H9 (cell line): ENCODE data around the gene PABPN1. TPM values are rescaled to one million over a fixed set of nuclear protein-coding genes. Genes with fewer than 3 reads are reported as not detected.

Experiments used
- DNase-seq: peaks from one replicate; pipeline ENCODE4 v3.0.0-alpha.2; 2017
- H2AFZ ChIP-seq: one replicate; pipeline ENCODE4 v1.6.1; 2013; ENCODE audit warnings: mild to moderate bottlenecking, low read length, control low read depth, moderate library complexity
- H2AK5ac ChIP-seq: 2 replicates; pipeline ENCODE4 v1.6.1; 2013; ENCODE audit warnings: low read length, control low read depth, mixed read lengths; ENCODE audit not compliant: insufficient read length
- H2BK120ac ChIP-seq: one replicate; pipeline ENCODE4 v1.6.1; 2013; ENCODE audit warnings: low read depth, mild to moderate bottlenecking, low read length, control low read depth, inconsistent platforms; ENCODE audit not compliant: poor library complexity, severe bottlenecking
- H2BK12ac ChIP-seq: 2 replicates; pipeline ENCODE4 v1.6.1; 2013; ENCODE audit warnings: low read length, control low read depth, mixed read lengths, low read depth; ENCODE audit not compliant: insufficient read length
- H2BK15ac ChIP-seq: 2 replicates; pipeline ENCODE4 v1.6.1; 2013; ENCODE audit warnings: low read depth, low read length, control low read depth
- H2BK20ac ChIP-seq: one replicate; pipeline ENCODE4 v1.6.1; 2013; ENCODE audit warnings: low read depth, mild to moderate bottlenecking, low read length, control low read depth, inconsistent platforms; ENCODE audit not compliant: poor library complexity, severe bottlenecking
- H2BK5ac ChIP-seq: 2 replicates; pipeline ENCODE4 v1.6.1; 2013; ENCODE audit warnings: low read length, control low read depth, mixed read lengths; ENCODE audit not compliant: insufficient read length
- H3K14ac ChIP-seq: 2 replicates; pipeline ENCODE4 v1.6.1; 2013; ENCODE audit warnings: low read length, control low read depth; ENCODE audit not compliant: insufficient read depth
- H3K18ac ChIP-seq: 2 replicates; pipeline ENCODE4 v1.6.1; 2013; ENCODE audit warnings: low read depth, mild to moderate bottlenecking, mixed read lengths, low read length, control low read depth; ENCODE audit not compliant: insufficient read length
- H3K23ac ChIP-seq: 2 replicates; pipeline ENCODE4 v1.6.1; 2013; ENCODE audit warnings: low read length, control low read depth, mixed read lengths, low read depth; ENCODE audit not compliant: insufficient read length
- H3K23me2 ChIP-seq: 2 replicates; pipeline ENCODE4 v1.6.1; 2013; ENCODE audit warnings: low read depth, mild to moderate bottlenecking, mixed read lengths, low read length, control low read depth; ENCODE audit not compliant: insufficient read length, poor library complexity, severe bottlenecking
- H3K27ac ChIP-seq: 2 replicates; pipeline ENCODE4 v1.5.1; 2013; ENCODE audit warnings: low read length, control low read depth, mixed read lengths, low read depth; ENCODE audit not compliant: insufficient read length
- H3K27me3 ChIP-seq: 2 replicates; pipeline ENCODE4 v1.6.1; 2013; ENCODE audit warnings: low read length, control low read depth, inconsistent platforms; ENCODE audit not compliant: insufficient read depth
- H3K4ac ChIP-seq: 2 replicates; pipeline ENCODE4 v1.6.1; 2013; ENCODE audit warnings: low read depth, mild to moderate bottlenecking, control low read depth, inconsistent platforms, low read length, moderate library complexity
- H3K4me1 ChIP-seq: 2 replicates; pipeline ENCODE4 v1.6.1; 2013; ENCODE audit warnings: low read length, control low read depth, inconsistent platforms; ENCODE audit not compliant: insufficient read depth
- H3K4me2 ChIP-seq: 2 replicates; pipeline ENCODE4 v1.6.1; 2013; ENCODE audit warnings: low read length, control low read depth, mixed read lengths; ENCODE audit not compliant: insufficient read length, insufficient read depth
- H3K56ac ChIP-seq: 2 replicates; pipeline ENCODE4 v1.6.1; 2013; ENCODE audit warnings: low read depth, mild to moderate bottlenecking, mixed read lengths, low read length, control low read depth; ENCODE audit not compliant: insufficient read length
- H3K79me1 ChIP-seq: 2 replicates; pipeline ENCODE4 v1.6.1; 2013; ENCODE audit warnings: low read depth, mild to moderate bottlenecking, moderate library complexity, low read length, control low read depth, inconsistent platforms; ENCODE audit not compliant: insufficient read depth, poor library complexity, severe bottlenecking
- H3K79me2 ChIP-seq: 2 replicates; pipeline ENCODE4 v1.6.1; 2013; ENCODE audit warnings: low read length, control low read depth, inconsistent platforms; ENCODE audit not compliant: insufficient read depth
- H3K9ac ChIP-seq: 2 replicates; pipeline ENCODE4 v1.6.1; 2013; ENCODE audit warnings: low read length, control low read depth, mixed read lengths; ENCODE audit not compliant: insufficient read length; ENCODE audit errors: extremely low read depth
- H3K9me3 ChIP-seq: one replicate; pipeline ENCODE4 v1.6.1; 2013; ENCODE audit warnings: low read depth, low read length, inconsistent platforms; ENCODE audit not compliant: control insufficient read depth
- H3T11ph ChIP-seq: one replicate; pipeline ENCODE4 v1.6.1; 2013; ENCODE audit warnings: mild to moderate bottlenecking, low read length, control low read depth, inconsistent platforms
- H4K20me1 ChIP-seq: one replicate; pipeline ENCODE4 v1.6.1; 2013; ENCODE audit not compliant: control insufficient read depth, insufficient read length, insufficient read depth
- H4K5ac ChIP-seq: 2 replicates; pipeline ENCODE4 v1.6.1; 2013; ENCODE audit warnings: low read depth, mild to moderate bottlenecking, mixed read lengths, low read length, control low read depth; ENCODE audit not compliant: insufficient read length
- H4K8ac ChIP-seq: replicated peaks from 2 replicates; pipeline ENCODE4 v1.6.1; 2013; ENCODE audit warnings: low read length, control low read depth, mixed read lengths, low read depth; ENCODE audit not compliant: insufficient read length
- H4K91ac ChIP-seq: 2 replicates; pipeline ENCODE4 v1.6.1; 2013; ENCODE audit warnings: low read depth, mild to moderate bottlenecking, moderate library complexity, mixed read lengths, low read length, control low read depth; ENCODE audit not compliant: insufficient read length
- H3K27ac Mint-ChIP-seq, 3 experiments: 2 replicates in 2 of 3; 3 replicates in 1 of 3; pipeline ENCODE4 v1.8.0; 2020 to 2021; ENCODE audit warnings: mixed read lengths in 3 of 3, mild to moderate bottlenecking in 1 of 3, moderate library complexity in 1 of 3
- H3K27me3 Mint-ChIP-seq: 2 replicates; pipeline ENCODE4 v1.8.0; 2021; ENCODE audit warnings: low read depth, mild to moderate bottlenecking, moderate library complexity, mixed read lengths
- H3K36me3 Mint-ChIP-seq, 3 experiments: 2 replicates in 2 of 3; 3 replicates in 1 of 3; pipeline ENCODE4 v1.8.0; 2020 to 2021; ENCODE audit warnings: low read depth in 3 of 3, mixed read lengths in 3 of 3; ENCODE audit not compliant: insufficient read depth in 1 of 3
- H3K4me1 Mint-ChIP-seq, 2 experiments: 2 replicates each; pipeline ENCODE4 v1.8.0; 2020; ENCODE audit warnings: mixed read lengths in 2 of 2
- H3K4me3 Mint-ChIP-seq, 2 experiments: 2 replicates in 1 of 2; 3 replicates in 1 of 2; pipeline ENCODE4 v1.8.0; 2020 to 2021; ENCODE audit warnings: mild to moderate bottlenecking in 2 of 2, mixed read lengths in 2 of 2, moderate library complexity in 1 of 2
- H3K9me3 Mint-ChIP-seq, 2 experiments: 2 replicates in 1 of 2; 3 replicates in 1 of 2; pipeline ENCODE4 v1.8.0; 2020; ENCODE audit warnings: mild to moderate bottlenecking in 2 of 2, mixed read lengths in 2 of 2, moderate library complexity in 1 of 2
- WGBS: extraction: QIAGEN DNeasy Blood & Tissue Kit; methylation state at CpG from one replicate; pipeline ENCODE4 v1.1.7; 2013; ENCODE audit warnings: missing lambda C conversion rate, low lambda C conversion rate, mixed read lengths; ENCODE audit not compliant: insufficient read length; ENCODE audit errors: extremely low coverage; 5-methylcytosine and 5-hydroxymethylcytosine counted together
- total RNA-seq: library from RNA; stranded (reverse); gene quantifications from 2 replicates; pipeline ENCODE4 v1.2.1, GENCODE V29; 2021
- TF ChIP-seq, protein P1 (sequence below): fragments of 200-600 bp; sonication (generic); conservative IDR thresholded peaks from 3 replicates; pipeline ENCODE4 v1.8.0; 2021; ENCODE audit warnings: antibody characterized with exemption, mild to moderate bottlenecking

Gene PABPN1
- total RNA-seq, 1 experiment from 2014 or later = 333 TPM

GRCh38 chr14:23359722-23360447 lies 38.6 kb downstream of the PABPN1 start:
- Mint-ChIP-seq H3K36me3 (peaks cover 21 to 58% (median 43%) of the 10 kb centered on the region in 3 experiments), H3K9me3 (no peaks in the 10 kb centered on the region; a peak in 1 of 5 replicates), H3K4me1 (peaks cover 23 to 28% of the 10 kb centered on the region in 2 experiments), H3K4me3 (no peak overlapping the region), H3K27me3 (peaks cover 8% of the 10 kb centered on the region), H3K27ac (peak overlapping the region in 1 of 3 experiments; percentile 67; a peak in 1 of 7 replicates)
- no peak overlapping the region for H3K18ac ChIP-seq
- no peak overlapping the region for H3K4me2 ChIP-seq
- peaks cover 4% of the 10 kb centered on the region; the same call in 1 of the 2 replicates for H3K4me1 ChIP-seq
- H3K56ac ChIP-seq = no peak overlapping the region
- no peak overlapping the region for H2BK12ac ChIP-seq
- no peak overlapping the region for H4K8ac ChIP-seq
- TF ChIP-seq, protein P1, sequence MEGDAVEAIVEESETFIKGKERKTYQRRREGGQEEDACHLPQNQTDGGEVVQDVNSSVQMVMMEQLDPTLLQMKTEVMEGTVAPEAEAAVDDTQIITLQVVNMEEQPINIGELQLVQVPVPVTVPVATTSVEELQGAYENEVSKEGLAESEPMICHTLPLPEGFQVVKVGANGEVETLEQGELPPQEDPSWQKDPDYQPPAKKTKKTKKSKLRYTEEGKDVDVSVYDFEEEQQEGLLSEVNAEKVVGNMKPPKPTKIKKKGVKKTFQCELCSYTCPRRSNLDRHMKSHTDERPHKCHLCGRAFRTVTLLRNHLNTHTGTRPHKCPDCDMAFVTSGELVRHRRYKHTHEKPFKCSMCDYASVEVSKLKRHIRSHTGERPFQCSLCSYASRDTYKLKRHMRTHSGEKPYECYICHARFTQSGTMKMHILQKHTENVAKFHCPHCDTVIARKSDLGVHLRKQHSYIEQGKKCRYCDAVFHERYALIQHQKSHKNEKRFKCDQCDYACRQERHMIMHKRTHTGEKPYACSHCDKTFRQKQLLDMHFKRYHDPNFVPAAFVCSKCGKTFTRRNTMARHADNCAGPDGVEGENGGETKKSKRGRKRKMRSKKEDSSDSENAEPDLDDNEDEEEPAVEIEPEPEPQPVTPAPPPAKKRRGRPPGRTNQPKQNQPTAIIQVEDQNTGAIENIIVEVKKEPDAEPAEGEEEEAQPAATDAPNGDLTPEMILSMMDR = no peak
- H2BK15ac ChIP-seq = no peak overlapping the region
- H2BK20ac ChIP-seq = no peak overlapping the region
- no peaks in the 10 kb centered on the region for H3K9me3 ChIP-seq
- H3K27ac ChIP-seq = no peak overlapping the region
- no peaks in the 10 kb centered on the region for H3K79me2 ChIP-seq
- no peak overlapping the region for H4K5ac ChIP-seq
- H3K4ac ChIP-seq = no peak overlapping the region
- H2BK5ac ChIP-seq = no peak overlapping the region
- no peak for DNase-seq
- no peak overlapping the region for H3K9ac ChIP-seq
- H3K23me2 ChIP-seq = peaks cover 10% of the 10 kb centered on the region
- no peak overlapping the region for H2AFZ ChIP-seq
- H3K27me3 ChIP-seq = no peaks in the 10 kb centered on the region; the same call in 1 of the 2 replicates
- H3K14ac ChIP-seq = no peak overlapping the region
- no peak overlapping the region for H2BK120ac ChIP-seq
- no peak overlapping the region for H2AK5ac ChIP-seq
- H4K91ac ChIP-seq = no peak overlapping the region
- H3T11ph ChIP-seq = no peak overlapping the region
- no peaks in the 10 kb centered on the region for H4K20me1 ChIP-seq
- H3K23ac ChIP-seq = no peak overlapping the region
- WGBS = no CpG with 5 or more reads among the region's 22 CpGs
- H3K79me1 ChIP-seq = no peaks in the 10 kb centered on the region
